ENCODE measurements around the gene PAQR8.
A peak's percentile ranks its signal among the peaks of the same experiment; 100 is the strongest.
"Not testable (repeated sequence)": the region's sequence is repeated elsewhere in the genome, so short reads cannot be mapped to it uniquely, and the experiment has no call there.

The PAQR8 gene

DNA sequence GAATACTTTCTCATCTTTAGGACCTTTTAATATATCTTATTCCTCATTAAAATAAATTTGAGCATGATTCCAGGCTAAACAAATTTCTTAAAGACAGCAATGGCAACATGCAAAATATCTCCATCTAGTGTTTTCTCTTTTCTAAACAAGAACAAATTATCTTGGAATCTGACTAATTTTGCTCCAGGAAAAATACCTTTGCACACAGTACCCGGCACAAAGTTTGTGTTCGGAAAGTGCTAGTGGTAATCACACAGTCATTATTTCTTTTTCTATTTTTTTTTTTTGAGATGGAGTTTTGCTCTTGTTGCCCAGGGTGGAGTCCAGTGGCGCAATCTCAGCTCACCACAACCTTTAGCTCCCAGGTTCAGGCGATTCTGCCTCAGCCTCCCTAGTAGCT lies 50.0 kb downstream of the PAQR8 start:
- DNase-seq (ENCODE audit: low read depth) = no peak

GRCh38 chr6:52415333-52415732 lies 53.4 kb downstream of the PAQR8 start:
- DNase-seq (ENCODE audit: low read depth) = no peak

DNA sequence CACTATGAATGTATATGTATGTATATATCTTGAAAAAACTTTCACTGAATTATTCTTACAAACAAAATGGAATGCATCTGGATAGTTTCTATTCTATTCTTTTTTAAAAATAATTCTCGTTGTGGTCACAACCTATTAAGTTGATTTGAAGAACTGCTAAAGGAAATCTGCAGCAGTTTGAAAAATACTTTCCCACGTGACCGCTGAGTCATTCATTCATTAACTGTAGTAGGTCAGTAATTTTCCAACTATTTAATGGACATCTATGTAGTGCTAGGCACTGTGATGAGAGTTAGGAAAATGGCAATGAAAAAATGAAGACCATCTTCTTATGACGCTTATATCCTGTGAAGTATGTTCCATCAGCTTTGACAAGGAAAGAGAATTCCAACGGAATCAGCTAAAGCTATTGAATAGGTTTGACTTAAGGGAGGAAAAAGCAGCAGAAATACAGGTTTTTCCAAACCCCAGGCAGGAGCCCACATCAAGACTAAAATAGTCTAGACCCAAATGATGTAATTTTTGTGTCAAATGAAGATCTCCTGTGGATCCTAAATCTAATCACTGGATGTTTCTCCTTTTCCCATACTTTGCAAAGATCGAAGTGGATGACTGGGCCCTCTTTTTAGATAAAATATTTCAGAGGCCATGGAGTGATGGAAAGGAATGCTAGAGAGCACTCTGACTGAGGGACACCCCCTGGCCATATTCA lies 54.1 kb downstream of the PAQR8 start:
- peak; percentile 34 for DNase-seq (ENCODE audit: low read depth)

GRCh38 chr6:52416629-52417151 lies 54.7 kb downstream of the PAQR8 start:
- DNase-seq (ENCODE audit: low read depth) = peak; percentile 55

- peak; percentile 72 for DNase-seq (ENCODE audit: low read depth)
These were observed 55.7 kb downstream of the PAQR8 start for GRCh38 chr6:52417675-52418111.

DNA sequence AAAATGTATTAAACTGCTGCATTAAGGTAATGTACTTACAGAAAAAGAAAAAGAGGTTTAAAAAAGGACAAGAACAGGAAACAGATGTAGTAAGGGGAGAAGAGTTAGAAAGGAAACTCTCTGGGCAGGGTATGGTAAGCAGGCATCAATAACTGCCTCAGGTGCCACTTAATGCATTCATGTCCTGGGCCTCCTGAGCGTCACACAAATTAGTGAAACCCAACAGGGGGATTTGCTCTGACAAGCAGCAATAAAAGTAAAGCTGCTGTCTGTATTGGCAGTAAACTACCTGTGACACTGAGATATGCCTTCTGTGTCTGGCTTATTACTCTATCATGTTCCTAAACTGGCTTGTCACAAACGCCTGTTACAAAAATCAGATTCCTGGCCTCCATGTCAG lies 56.7 kb downstream of the PAQR8 start:
- DNase-seq (ENCODE audit: low read depth) = no peak

DNA sequence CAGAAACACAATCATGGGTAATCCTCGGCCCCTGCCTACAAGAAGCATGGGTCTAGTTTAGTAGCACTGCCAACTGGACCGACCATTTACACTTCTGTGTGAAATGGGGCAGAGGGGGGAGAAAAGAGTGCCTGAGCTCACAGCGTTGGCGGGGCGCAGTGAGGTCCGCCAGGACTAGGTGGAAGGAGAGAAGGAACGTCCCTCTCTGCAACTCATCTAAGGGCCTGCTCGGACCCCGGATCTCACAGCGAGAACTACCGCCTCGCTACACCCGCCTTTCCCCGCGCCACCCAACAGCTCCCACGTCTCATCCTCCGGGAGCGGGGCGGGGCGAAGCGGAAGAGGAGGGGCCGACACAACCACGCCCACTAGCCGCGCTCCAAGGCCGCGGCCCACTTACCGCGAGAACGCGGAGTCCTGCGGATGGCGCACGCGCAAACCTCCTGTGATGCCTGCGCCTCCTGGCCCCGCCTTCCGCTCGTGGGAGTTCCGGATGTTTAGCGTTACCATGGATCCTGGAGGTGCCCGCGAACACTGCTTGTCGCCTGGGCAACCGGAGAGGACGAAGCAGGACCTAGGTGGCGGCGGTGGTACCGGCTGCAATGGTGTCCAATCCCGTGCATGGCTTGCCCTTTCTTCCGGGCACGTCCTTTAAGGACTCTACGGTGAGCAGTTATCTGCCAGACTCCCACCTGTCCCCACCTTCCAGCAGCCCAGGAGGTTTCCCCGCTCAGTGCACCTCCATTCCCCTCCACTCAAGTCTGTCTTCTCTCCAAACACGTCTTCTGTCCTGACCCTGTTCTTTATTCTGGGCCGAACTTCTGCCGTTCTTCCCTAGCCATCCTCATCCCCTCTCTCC lies 58.1 kb downstream of the PAQR8 start, which contains the start of gene EFHC1:
Gene EFHC1 (plus strand): TSS at position 534 of the 859 bp plus-strand sequence. CDS start 69 bp downstream, at position 603.
- DNase-seq (ENCODE audit: low read depth) = peak; percentile 97

- DNase-seq (ENCODE audit: low read depth) = peak; percentile 11
These were observed 58.9 kb downstream of the PAQR8 start for GRCh38 chr6:52420668-52421358.

DNA sequence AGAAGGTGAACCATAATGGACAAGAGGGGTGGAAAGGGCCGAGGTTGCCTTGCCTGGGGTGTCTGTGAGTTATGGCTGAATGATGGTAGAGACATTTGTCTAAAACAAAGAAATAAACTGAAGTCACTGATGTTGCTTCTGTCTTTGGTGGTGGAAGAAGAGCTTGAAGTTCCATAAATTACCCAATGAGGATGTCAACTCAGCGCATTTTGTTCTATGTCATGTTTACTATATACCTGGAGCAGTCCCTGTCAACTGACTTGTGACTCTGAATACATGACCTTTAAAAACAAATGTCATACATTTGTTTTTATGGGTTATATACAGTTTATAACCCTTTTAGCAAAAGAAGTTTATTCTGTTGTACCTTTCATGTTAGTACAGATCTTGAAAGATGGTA lies 60.2 kb downstream of the PAQR8 start:
- no peak for DNase-seq (ENCODE audit: low read depth)

DNA sequence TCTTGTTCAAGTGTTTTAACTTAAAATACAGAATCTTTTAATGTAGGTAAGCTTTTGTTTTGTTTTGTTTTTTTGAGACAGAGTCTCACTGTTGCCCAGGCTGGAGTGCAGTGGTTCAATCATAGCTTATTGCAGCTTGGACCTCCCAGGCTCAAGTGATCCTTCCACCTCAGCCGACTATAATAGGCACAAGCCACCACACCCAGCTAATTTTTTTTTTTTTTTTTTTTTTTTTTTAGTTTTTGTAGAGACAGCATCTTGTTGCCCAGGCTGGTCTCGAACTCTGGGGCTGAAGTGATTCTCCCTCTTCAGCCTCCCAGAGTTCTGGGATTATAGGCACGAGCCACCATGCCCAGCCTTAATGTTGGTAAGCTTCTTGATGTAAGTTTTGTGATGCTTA lies 61.5 kb downstream of the PAQR8 start:
- no peak for DNase-seq (ENCODE audit: low read depth)

DNA sequence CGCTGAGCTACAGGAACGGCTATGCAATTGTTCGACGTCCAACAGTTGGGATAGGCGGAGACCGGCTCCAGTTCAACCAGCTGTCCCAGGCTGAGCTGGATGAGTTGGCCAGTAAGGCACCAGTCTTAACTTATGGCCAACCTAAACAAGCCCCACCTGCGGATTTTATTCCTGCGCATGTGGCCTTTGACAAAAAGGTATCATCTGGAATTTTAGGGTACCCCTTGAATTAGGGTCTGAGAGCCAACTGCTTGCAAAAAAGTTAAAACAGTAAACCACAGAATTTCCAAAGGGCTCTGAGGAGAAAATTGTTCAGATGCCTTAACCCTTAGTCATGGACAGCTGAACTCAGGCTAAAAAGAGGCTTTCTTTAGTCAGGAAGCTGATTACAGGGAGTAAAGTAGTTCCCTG lies 62.0 kb downstream of the PAQR8 start:
- peak; percentile 93 for DNase-seq (ENCODE audit: low read depth)

GRCh38 chr6:52424513-52424912 lies 62.6 kb downstream of the PAQR8 start:
- no peak for DNase-seq (ENCODE audit: low read depth)

- peak; percentile 39 for DNase-seq (ENCODE audit: low read depth)
These were observed 64.7 kb downstream of the PAQR8 start for GRCh38 chr6:52426667-52427066.

- DNase-seq (ENCODE audit: low read depth) = not testable (repeated sequence)
These were observed 71.3 kb downstream of the PAQR8 start for GRCh38 chr6:52433294-52433693.

- DNase-seq (ENCODE audit: low read depth) = no peak
These were observed 73.4 kb downstream of the PAQR8 start for GRCh38 chr6:52435345-52435744.

GRCh38 chr6:52438926-52439325 lies 77.0 kb downstream of the PAQR8 start:
- DNase-seq (ENCODE audit: low read depth) = no peak

DNA sequence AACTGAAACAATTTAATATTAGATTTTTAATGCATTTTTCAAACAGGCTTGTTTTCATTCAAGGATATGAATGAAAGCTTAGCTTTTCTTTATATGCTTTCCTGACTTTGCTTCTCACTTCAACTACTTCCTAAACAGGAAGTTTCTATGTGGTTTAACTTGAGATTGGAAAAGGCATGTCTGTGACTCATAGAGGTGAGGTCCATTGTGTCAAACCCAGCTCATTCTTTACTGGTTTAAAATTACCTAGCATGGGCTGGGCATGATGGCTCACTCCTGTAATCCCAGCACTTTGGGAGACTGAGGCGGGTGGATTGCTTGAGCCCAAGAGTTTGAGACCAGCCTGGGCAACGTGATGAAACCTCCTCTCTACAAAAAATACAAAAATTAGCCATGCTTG lies 92.6 kb downstream of the PAQR8 start:
- peak; percentile 60 for DNase-seq (ENCODE audit: low read depth)

DNA sequence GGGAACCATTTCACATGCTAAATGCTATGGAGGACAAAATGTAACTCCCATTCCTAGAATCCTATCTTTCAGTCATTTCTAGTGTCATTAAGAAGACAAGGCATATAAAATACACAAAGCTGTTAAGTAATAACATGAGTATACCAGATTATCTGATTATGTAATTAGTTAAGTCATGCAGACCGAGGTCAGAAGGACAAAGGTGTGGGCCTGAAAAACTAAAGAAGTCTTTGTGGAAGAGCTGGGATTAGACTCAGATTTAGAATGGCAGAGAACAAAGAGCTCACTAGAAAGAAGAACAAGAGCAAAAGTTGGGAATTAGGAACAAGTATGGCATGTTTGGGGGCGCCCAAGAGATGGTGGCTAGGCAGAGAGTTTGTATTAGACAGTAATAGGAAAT lies 95.1 kb downstream of the PAQR8 start:
- DNase-seq (ENCODE audit: low read depth) = no peak
